ENCODE measurements around the gene PDXK. TPM values are rescaled to one million over a fixed set of nuclear protein-coding genes. Genes with fewer than 3 reads are reported as not detected.

Gene PDXK
- polyA plus RNA-seq, 1 of the 3 experiments (the other 2 are of a cell fraction): 85.7 TPM

- H3K27ac ChIP-seq (ENCODE audit: low read depth in 2 of 2, low read length in 1 of 2): no peak overlapping the region
- no peak overlapping the region for H3K4me3 ChIP-seq (ENCODE audit: low read depth in 2 of 2, low read length in 1 of 2)
- CTCF ChIA-PET: interaction anchor here (0.8 to 1.0 kb wide), 3 partner anchors 9 to 30 kb away, joined by 3 read pairs; no protein-coding TSS in a partner anchor
- TF ChIP-seq ELF1 (IDR thresholded peaks at IDR 0.05): no peak
- POLR2A ChIA-PET: no interaction called here
- no peaks in the 10 kb centered on the region for H4K20me1 ChIP-seq (ENCODE audit: insufficient read depth)
- H3K27me3 ChIP-seq (ENCODE audit: insufficient read depth): no peaks in the 10 kb centered on the region
- no peaks in the 10 kb centered on the region for H3K9me2 ChIP-seq
- no peak overlapping the region for H2AFZ ChIP-seq (ENCODE audit: low read depth)
- DNase-seq: no peak
- H3K4me1 ChIP-seq (ENCODE audit: control insufficient read depth in 1 of 2, insufficient read depth in 2 of 2, low read depth in 1 of 2, low read length in 1 of 2): no peaks in the 10 kb centered on the region
- no peak overlapping the region for H3K9ac ChIP-seq
- H3K36me3 ChIP-seq (replicated peaks in 1 of 2; ENCODE audit: control insufficient read depth in 1 of 2, insufficient read depth in 2 of 2, low read length in 1 of 2): peaks cover 46 to 48% of the 10 kb centered on the region in 2 experiments
- peaks cover 27% of the 10 kb centered on the region; the same call in 1 of the 2 replicates for H3K79me2 ChIP-seq (ENCODE audit: insufficient read depth)
- no peaks in the 10 kb centered on the region for H3F3A ChIP-seq (replicated peaks; ENCODE audit: insufficient read depth)
- no peaks in the 10 kb centered on the region for H3K9me3 ChIP-seq
- WGBS (ENCODE audit: low lambda C conversion rate): 72% methylated on average over 3 of the region's 3 CpGs
- H3K4me2 ChIP-seq: no peak overlapping the region
Measured at GRCh38 chr21:43675871-43676270, 43.1 kb upstream of the PDXK start.

DNA sequence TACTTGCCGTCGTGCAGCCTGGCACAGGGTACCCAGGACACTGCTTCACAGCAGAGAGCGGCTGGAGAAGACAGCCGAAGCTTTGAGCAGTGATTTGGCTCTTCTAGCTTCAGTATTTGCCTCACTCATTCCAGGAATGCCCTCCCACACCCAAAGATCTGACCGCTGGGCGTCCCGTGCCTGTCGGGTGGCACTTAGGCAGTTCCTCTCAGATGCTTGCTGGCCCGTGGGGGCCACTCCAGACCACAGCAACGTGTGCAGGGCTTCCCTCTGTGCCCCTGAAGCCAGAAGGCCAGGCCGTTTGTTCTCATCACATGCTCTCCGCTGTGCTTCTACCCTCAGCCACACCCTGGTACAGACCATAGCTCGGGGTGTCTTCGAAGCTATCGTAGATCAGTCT, 42.5 kb upstream of the PDXK start:
- Histone ChIP-seq H3K79me2 (ENCODE audit: insufficient read depth) (peaks cover 30% of the 10 kb centered on the region; the same call in 1 of the 2 replicates), H3K9me2 (no peaks in the 10 kb centered on the region), H3K4me3 (ENCODE audit: low read depth in 2 of 2, low read length in 1 of 2) (no peak overlapping the region), H3K9ac (no peak overlapping the region), H2AFZ (ENCODE audit: low read depth) (no peak overlapping the region), H3K9me3 (no peaks in the 10 kb centered on the region), H3K36me3 (replicated peaks in 1 of 2; ENCODE audit: control insufficient read depth in 1 of 2, insufficient read depth in 2 of 2, low read length in 1 of 2) (peaks cover 46% of the 10 kb centered on the region in 2 experiments), H3F3A (replicated peaks; ENCODE audit: insufficient read depth) (no peaks in the 10 kb centered on the region), H3K27me3 (ENCODE audit: insufficient read depth) (no peaks in the 10 kb centered on the region), H3K27ac (ENCODE audit: low read depth in 2 of 2, low read length in 1 of 2) (no peak overlapping the region), H4K20me1 (ENCODE audit: insufficient read depth) (no peaks in the 10 kb centered on the region), H3K4me2 (no peak overlapping the region), H3K4me1 (ENCODE audit: control insufficient read depth in 1 of 2, insufficient read depth in 2 of 2, low read depth in 1 of 2, low read length in 1 of 2) (no peaks in the 10 kb centered on the region)
- ChIA-PET POLR2A (no interaction called here), CTCF (interaction anchor here (0.8 to 1.0 kb wide), 2 partner anchors 24 to 30 kb away, joined by 3 read pairs; no protein-coding TSS in a partner anchor)
- 94% methylated on average over 11 of the region's 15 CpGs for WGBS (ENCODE audit: low lambda C conversion rate)
- no peak for DNase-seq
- TF ChIP-seq CHD2 (IDR thresholded peaks at IDR 0.05; ENCODE audit: low read length, partially characterized antibody) (no peak), TCF12 (IDR thresholded peaks at IDR 0.05) (no peak), MXI1 (IDR thresholded peaks at IDR 0.05; ENCODE audit: low read depth, low read length) (no peak), FOXM1 (IDR thresholded peaks at IDR 0.05; ENCODE audit: low read depth) (no peak), YY1 (IDR thresholded peaks at IDR 0.05; ENCODE audit: low read depth) (no peak), USF1 (IDR thresholded peaks at IDR 0.05; ENCODE audit: borderline replicate concordance, low read depth) (no peak), RFX5 (IDR thresholded peaks at IDR 0.05; ENCODE audit: low read length) (no peak), MEF2A (IDR thresholded peaks at IDR 0.05; ENCODE audit: borderline replicate concordance, low read depth) (no peak), JUND (IDR thresholded peaks at IDR 0.05) (no peak), FOSL2 (IDR thresholded peaks at IDR 0.05; ENCODE audit: borderline replicate concordance, low read depth) (no peak), RXRA (IDR thresholded peaks at IDR 0.05; ENCODE audit: borderline replicate concordance, low read depth) (no peak), GABPA (IDR thresholded peaks at IDR 0.05; ENCODE audit: low read depth) (no peak), ELF1 (IDR thresholded peaks at IDR 0.05) (no peak)
- TF ChIP-seq, protein P1, sequence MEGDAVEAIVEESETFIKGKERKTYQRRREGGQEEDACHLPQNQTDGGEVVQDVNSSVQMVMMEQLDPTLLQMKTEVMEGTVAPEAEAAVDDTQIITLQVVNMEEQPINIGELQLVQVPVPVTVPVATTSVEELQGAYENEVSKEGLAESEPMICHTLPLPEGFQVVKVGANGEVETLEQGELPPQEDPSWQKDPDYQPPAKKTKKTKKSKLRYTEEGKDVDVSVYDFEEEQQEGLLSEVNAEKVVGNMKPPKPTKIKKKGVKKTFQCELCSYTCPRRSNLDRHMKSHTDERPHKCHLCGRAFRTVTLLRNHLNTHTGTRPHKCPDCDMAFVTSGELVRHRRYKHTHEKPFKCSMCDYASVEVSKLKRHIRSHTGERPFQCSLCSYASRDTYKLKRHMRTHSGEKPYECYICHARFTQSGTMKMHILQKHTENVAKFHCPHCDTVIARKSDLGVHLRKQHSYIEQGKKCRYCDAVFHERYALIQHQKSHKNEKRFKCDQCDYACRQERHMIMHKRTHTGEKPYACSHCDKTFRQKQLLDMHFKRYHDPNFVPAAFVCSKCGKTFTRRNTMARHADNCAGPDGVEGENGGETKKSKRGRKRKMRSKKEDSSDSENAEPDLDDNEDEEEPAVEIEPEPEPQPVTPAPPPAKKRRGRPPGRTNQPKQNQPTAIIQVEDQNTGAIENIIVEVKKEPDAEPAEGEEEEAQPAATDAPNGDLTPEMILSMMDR (IDR thresholded peaks at IDR 0.05): no peak

Measured in SK-N-SH (cell line).